ENCODE results near the gene RALB. TPM values are rescaled to one million over a fixed set of nuclear protein-coding genes. Genes with fewer than 3 reads are reported as not detected.

Gene RALB
- total RNA-seq, 2 donors from 2014 or later = 37.1 to 45.8 TPM

DNA sequence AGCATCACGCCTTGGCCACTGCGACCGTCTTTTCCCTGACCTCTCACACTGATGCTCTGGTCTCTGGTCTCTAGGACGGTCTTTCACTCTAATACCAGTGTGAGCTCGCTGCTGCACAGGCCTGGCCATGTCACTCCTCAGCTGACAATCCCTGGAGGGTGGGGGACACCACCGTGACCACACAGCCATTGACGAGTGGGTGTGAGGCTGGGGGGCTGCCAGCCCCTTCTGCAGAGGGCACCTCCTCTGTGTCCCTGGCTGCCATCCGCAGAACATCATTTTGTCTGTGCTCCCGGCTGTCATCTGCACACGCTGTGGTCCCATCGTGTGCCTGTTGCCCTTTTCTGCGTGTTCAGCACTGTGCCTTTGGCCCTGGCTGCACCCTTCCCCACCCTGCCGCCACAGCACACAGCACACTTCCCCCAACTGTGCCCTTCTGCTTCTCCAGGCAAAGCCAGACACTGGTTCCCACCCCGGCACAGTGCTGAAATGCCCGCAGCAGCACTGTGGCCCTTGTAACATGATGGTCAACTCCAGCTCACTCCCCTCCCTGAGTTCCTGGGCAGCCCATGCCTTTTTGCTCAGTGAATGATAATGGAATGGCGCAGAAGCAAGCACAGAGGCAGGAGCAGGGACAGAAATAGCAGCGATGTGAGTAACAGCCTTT, 62.8 kb downstream of the RALB start:
- Mint-ChIP-seq H3K36me3 (ENCODE audit: low read depth) (no peaks in the 10 kb centered on the region), H3K27ac (peak overlapping the region; percentile 44), H3K27me3 (ENCODE audit: insufficient read depth) (peaks cover 49% of the 10 kb centered on the region)

DNA sequence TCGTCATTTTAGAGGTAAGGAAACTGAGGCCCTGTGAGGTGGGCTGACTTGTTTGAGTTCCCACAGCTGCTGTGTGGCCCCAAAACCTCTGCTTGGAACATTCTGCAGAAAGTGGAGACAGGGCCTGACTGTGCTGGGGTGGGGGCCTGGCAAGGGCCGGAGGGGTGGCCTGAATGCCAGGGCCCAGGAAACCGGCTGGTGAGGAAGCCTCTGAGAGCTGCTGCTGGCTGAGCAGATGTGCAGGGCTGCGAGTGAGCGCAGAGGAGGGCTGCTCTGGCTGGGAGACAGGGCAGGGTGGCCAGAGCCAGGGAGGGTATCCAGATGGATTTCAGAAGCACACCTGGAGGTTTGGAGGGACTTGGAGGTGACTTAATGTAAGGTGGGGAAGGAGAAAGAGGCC, 63.4 kb downstream of the RALB start:
- Mint-ChIP-seq H3K9me3 (no peaks in the 10 kb centered on the region), H3K27ac (no peak overlapping the region), H3K36me3 (ENCODE audit: low read depth) (no peaks in the 10 kb centered on the region), H3K4me1 (peaks cover 9% of the 10 kb centered on the region), H3K27me3 (ENCODE audit: insufficient read depth) (peaks cover 47% of the 10 kb centered on the region), H3K4me3 (no peak overlapping the region)
- TF ChIP-seq CTCF (conservative IDR thresholded peaks at IDR 0.05) = no peak
- no peaks in the 10 kb centered on the region for H3K27me3 ChIP-seq (ENCODE audit: control insufficient read depth, insufficient read depth, low read length, poor library complexity, severe bottlenecking)
- no peaks in the 10 kb centered on the region for H3K36me3 ChIP-seq (ENCODE audit: control insufficient read depth, insufficient read depth, low read length)
- H3K4me1 ChIP-seq (ENCODE audit: control insufficient read depth, insufficient read depth, low read length) = no peaks in the 10 kb centered on the region
- H3K9me3 ChIP-seq (ENCODE audit: control insufficient read depth, low read length) = no peaks in the 10 kb centered on the region
- no peak overlapping the region for H3K27ac ChIP-seq (ENCODE audit: low read depth, low read length)
- WGBS, 2 experiments (ENCODE audit: insufficient coverage in 1 of 2, insufficient read length in 1 of 2) = 90 to 94% methylated on average over 5 of the region's 5 CpGs
- H3K4me3 ChIP-seq (ENCODE audit: low read length) = no peak overlapping the region
- DNase-seq = no peak
- no peak overlapping the region for H3K9ac ChIP-seq (ENCODE audit: extremely low read depth, low read length, poor library complexity, severe bottlenecking)

More for the DNA sequence above, 62.8 kb downstream of the RALB start:
- no peak overlapping the region for H3K27ac ChIP-seq (ENCODE audit: low read depth, low read length)
- no peaks in the 10 kb centered on the region for H3K4me1 ChIP-seq (ENCODE audit: control insufficient read depth, insufficient read depth, low read length)
- no peak overlapping the region for H3K4me3 Mint-ChIP-seq
- no peaks in the 10 kb centered on the region for H3K9me3 Mint-ChIP-seq
- H3K27me3 ChIP-seq (ENCODE audit: control insufficient read depth, insufficient read depth, low read length, poor library complexity, severe bottlenecking) = no peaks in the 10 kb centered on the region
- H3K9ac ChIP-seq (ENCODE audit: extremely low read depth, low read length, poor library complexity, severe bottlenecking) = no peak overlapping the region
- 88 to 91% methylated on average over 15 to 17 of the region's 17 CpGs for whole genome bisulfite sequencing, 2 experiments (ENCODE audit: insufficient coverage in 1 of 2, insufficient read length in 1 of 2)
- no peaks in the 10 kb centered on the region for H3K9me3 ChIP-seq (ENCODE audit: control insufficient read depth, low read length)
- no peak for DNase-seq
- H3K36me3 ChIP-seq (ENCODE audit: control insufficient read depth, insufficient read depth, low read length) = no peaks in the 10 kb centered on the region
- H3K4me1 Mint-ChIP-seq = peaks cover 11% of the 10 kb centered on the region
- no peak for TF ChIP-seq CTCF (conservative IDR thresholded peaks at IDR 0.05)
- no peak overlapping the region for H3K4me3 ChIP-seq (ENCODE audit: low read length)

DNA sequence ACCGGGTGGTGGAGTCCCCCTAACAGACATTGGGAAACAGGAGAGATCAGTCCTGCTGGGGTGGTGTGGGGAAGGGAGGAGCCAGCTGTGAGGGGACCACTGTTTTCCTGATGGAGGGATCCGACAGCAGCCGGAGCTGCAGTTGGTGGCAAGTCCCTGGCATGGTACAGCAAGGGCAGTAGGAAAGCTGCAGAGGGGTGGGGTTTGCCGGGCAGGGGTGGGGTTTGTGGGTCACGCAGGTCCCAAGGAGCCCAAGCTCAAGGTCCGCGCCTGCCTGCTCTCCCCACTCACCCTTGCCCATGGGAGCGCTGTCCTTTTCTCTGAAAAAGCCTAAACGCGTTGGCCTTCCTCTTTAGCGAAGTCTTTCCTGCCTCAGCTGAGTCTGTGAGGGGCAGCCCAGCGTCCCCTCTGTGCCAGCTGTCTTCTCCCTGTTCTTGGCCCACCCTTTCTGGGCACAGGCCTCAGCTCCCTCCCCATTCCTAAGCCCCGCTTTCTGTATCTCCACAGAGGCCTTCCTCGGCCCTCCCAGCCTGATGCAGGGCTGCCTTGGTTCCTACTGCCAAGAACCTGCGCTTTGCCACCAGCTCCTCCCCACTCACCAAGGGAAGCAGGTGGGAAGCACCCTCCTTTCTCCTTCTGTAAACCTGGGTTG, 64.0 kb downstream of the RALB start:
- TF ChIP-seq CTCF (conservative IDR thresholded peaks at IDR 0.05) = no peak
- Histone ChIP-seq H3K36me3 (ENCODE audit: control insufficient read depth, insufficient read depth, low read length) (no peaks in the 10 kb centered on the region), H3K27me3 (ENCODE audit: control insufficient read depth, insufficient read depth, low read length, poor library complexity, severe bottlenecking) (no peaks in the 10 kb centered on the region), H3K9ac (ENCODE audit: extremely low read depth, low read length, poor library complexity, severe bottlenecking) (no peak overlapping the region), H3K9me3 (ENCODE audit: control insufficient read depth, low read length) (no peaks in the 10 kb centered on the region), H3K4me1 (ENCODE audit: control insufficient read depth, insufficient read depth, low read length) (no peaks in the 10 kb centered on the region), H3K4me3 (ENCODE audit: low read length) (no peak overlapping the region), H3K27ac (ENCODE audit: low read depth, low read length) (no peak overlapping the region)
- WGBS, 2 experiments (ENCODE audit: insufficient coverage in 1 of 2, insufficient read length in 1 of 2) = 87 to 91% methylated on average over 12 to 15 of the region's 15 CpGs
- H3K27ac Mint-ChIP-seq = no peak overlapping the region
- H3K4me3 Mint-ChIP-seq = no peak overlapping the region
- no peak for DNase-seq
- peaks cover 47% of the 10 kb centered on the region for H3K27me3 Mint-ChIP-seq (ENCODE audit: insufficient read depth)
- no peaks in the 10 kb centered on the region for H3K36me3 Mint-ChIP-seq (ENCODE audit: low read depth)
- no peaks in the 10 kb centered on the region for H3K9me3 Mint-ChIP-seq
- H3K4me1 Mint-ChIP-seq = peaks cover 9% of the 10 kb centered on the region
